ENCODE results near the gene SMYD1. TPM values are rescaled to one million over a fixed set of nuclear protein-coding genes. Genes with fewer than 3 reads are reported as not detected.

The SMYD1 gene
- total RNA-seq, 2 experiments from 2014 or later: not detected

DNA sequence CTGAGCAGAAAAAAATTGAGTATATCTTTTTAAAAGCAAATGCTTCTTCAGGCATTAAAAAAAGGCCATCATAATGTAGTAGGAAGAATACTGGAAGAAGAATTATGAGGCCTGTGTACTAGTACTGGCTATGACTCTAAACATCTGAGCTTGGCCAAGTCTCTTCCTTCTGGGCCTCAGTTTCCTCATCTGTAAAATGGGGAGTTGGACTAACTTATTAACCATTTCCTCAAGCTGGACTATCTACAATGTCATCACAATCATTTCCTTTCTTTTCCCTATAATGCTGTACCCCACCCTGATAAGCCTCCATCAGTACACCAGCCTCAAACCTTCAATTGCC, 30.9 kb downstream of the SMYD1 start:
- ChIA-PET CTCF (no interaction called here), POLR2A (no interaction called here)
- Histone ChIP-seq H3K9me3 (ENCODE audit: control insufficient read depth in 1 of 2, insufficient read depth in 1 of 2, low read length in 2 of 2) (no peaks in the 10 kb centered on the region), H3K27me3 (ENCODE audit: control insufficient read depth in 1 of 2, insufficient read depth in 2 of 2, low read length in 2 of 2) (no peaks in the 10 kb centered on the region), H3K4me1 (ENCODE audit: insufficient read depth, low read length) (no peaks in the 10 kb centered on the region), H3K4me3 (ENCODE audit: low read length) (no peak overlapping the region), H3K36me3 (ENCODE audit: insufficient read depth, low read length) (no peaks in the 10 kb centered on the region), H3K27ac (ENCODE audit: low read depth in 1 of 2, low read length in 2 of 2) (no peak overlapping the region)
- Mint-ChIP-seq H3K9me3 (no peaks in the 10 kb centered on the region), H3K4me1 (ENCODE audit: low read depth) (no peaks in the 10 kb centered on the region), H3K27me3 (no peaks in the 10 kb centered on the region), H3K4me3 (no peak overlapping the region), H3K36me3 (ENCODE audit: low read depth) (no peaks in the 10 kb centered on the region), H3K27ac (no peak overlapping the region)
- intact Hi-C loops (cut with DNase I, micrococcal nuclease): no loop called here
- no peak for DNase-seq
- ATAC-seq (ENCODE audit: poor library complexity): no peak
- TF ChIP-seq CTCF (IDR thresholded peaks at IDR 0.05): no peak

DNA sequence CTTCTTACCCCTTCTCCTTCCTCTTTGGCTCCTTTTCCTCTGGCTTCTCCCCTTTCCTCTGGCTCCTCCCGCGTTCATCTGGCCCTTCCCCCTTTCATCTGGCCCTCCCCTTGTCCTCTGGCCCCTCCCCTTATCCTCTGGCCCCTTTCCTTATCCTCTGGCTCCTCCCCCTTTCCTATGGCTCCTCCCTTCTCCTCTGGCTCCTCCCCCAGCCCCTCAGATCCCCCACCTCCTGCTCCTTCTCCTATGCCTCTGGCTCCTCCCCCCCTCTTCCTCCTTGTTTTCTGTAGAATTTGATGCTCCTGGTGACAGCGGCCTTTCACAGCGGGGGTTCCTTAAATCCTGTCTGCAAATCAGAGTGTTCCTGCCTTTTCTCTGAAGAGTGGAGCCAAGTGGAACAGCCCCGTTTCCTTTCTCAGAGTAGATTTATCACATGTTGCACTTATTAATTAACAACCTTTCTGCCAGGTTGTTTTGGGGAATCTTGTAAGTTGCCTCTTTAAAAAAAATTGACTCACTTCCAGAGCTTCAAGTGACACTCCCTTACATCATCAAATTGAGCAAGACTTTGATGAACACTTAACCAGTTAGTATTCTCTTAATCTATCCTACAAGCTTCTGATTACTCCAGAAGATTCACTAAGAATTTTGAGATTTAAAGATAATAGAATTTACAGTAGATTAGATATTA, 32.3 kb downstream of the SMYD1 start:
- CTCF ChIA-PET: no interaction called here
- Mint-ChIP-seq H3K9me3 (no peaks in the 10 kb centered on the region), H3K27me3 (no peaks in the 10 kb centered on the region), H3K27ac (no peak overlapping the region), H3K4me1 (ENCODE audit: low read depth) (no peaks in the 10 kb centered on the region), H3K4me3 (no peak overlapping the region), H3K36me3 (ENCODE audit: low read depth) (no peaks in the 10 kb centered on the region)
- no peak for DNase-seq
- Histone ChIP-seq H3K4me1 (ENCODE audit: insufficient read depth, low read length) (no peaks in the 10 kb centered on the region), H3K27me3 (ENCODE audit: control insufficient read depth in 1 of 2, insufficient read depth in 2 of 2, low read length in 2 of 2) (no peaks in the 10 kb centered on the region), H3K36me3 (ENCODE audit: insufficient read depth, low read length) (no peaks in the 10 kb centered on the region), H3K4me3 (ENCODE audit: low read length) (no peak overlapping the region), H3K27ac (ENCODE audit: low read depth in 1 of 2, low read length in 2 of 2) (no peak overlapping the region), H3K9me3 (ENCODE audit: control insufficient read depth in 1 of 2, insufficient read depth in 1 of 2, low read length in 2 of 2) (no peaks in the 10 kb centered on the region)
- intact Hi-C loops (cut with DNase I, micrococcal nuclease): no loop called here
- POLR2A ChIA-PET: no interaction called here
- no peak for TF ChIP-seq CTCF (IDR thresholded peaks at IDR 0.05)
- no peak for ATAC-seq (ENCODE audit: poor library complexity)

DNA sequence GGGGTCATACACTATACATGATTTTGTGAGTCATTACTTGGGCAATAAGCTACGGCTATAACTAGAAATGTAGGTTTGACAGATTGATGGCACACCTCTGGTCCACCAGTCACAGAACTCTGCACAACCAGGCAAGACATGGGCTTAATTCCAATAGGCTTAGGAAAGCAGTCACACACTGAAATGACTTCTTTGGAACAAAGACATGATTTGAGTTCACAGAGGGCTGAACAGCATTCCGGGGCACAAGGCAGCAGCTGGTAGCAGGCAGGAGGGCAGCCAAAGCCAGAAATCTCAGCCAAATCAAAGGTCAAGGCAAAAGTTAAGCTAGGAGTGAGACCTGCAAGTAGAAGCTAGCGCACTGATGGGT, 32.8 kb downstream of the SMYD1 start:
- Histone ChIP-seq H3K4me3 (ENCODE audit: low read length) (no peak overlapping the region), H3K9me3 (ENCODE audit: control insufficient read depth in 1 of 2, insufficient read depth in 1 of 2, low read length in 2 of 2) (no peaks in the 10 kb centered on the region), H3K4me1 (ENCODE audit: insufficient read depth, low read length) (no peaks in the 10 kb centered on the region), H3K36me3 (ENCODE audit: insufficient read depth, low read length) (no peaks in the 10 kb centered on the region), H3K27me3 (ENCODE audit: control insufficient read depth in 1 of 2, insufficient read depth in 2 of 2, low read length in 2 of 2) (no peaks in the 10 kb centered on the region), H3K27ac (ENCODE audit: low read depth in 1 of 2, low read length in 2 of 2) (no peak overlapping the region)
- Mint-ChIP-seq H3K27me3 (no peaks in the 10 kb centered on the region), H3K9me3 (no peaks in the 10 kb centered on the region), H3K27ac (no peak overlapping the region), H3K4me3 (no peak overlapping the region), H3K4me1 (ENCODE audit: low read depth) (no peaks in the 10 kb centered on the region), H3K36me3 (ENCODE audit: low read depth) (no peaks in the 10 kb centered on the region)
- intact Hi-C loops (cut with DNase I, micrococcal nuclease): no loop called here
- DNase-seq: no peak
- POLR2A ChIA-PET: no interaction called here
- no peak for TF ChIP-seq CTCF (IDR thresholded peaks at IDR 0.05)
- ATAC-seq (ENCODE audit: poor library complexity): no peak
- CTCF ChIA-PET: no interaction called here
